GM12878 (cell line): ENCODE results near the gene ARHGEF25. TPM values are rescaled to one million over a fixed set of nuclear protein-coding genes. Genes with fewer than 3 reads are reported as not detected.

Experiments used
- ATAC-seq: fragments of 200-7000 bp; cut with Tn5 transposase; 3 replicates; pipeline ENCODE4 v1.9.1; 2020; ENCODE audit warnings: mild to moderate bottlenecking, moderate library complexity
- BruUV-seq: library from RNA; stranded (reverse); fragments of 400-500 nt; replicated peaks from 2 replicates; lab custom pipeline; 2021; lab: Mats Ljungman, UMichigan
- CTCF ChIA-PET: fragments of 300-600 bp; sonication (Branson Sonifier 250); formaldehyde crosslinking; extraction: SDS; loops from one replicate; lab custom pipeline; 2021; ENCODE audit warnings: inconsistent platforms; lab: Yijun Ruan, JAX
- POLR2A ChIA-PET: fragments of 350-600 bp; formaldehyde crosslinking; extraction: SDS; loops from one replicate; lab custom pipeline; 2021; ENCODE audit warnings: inconsistent platforms; lab: Charles Lee
- RAD21 ChIA-PET: fragments of 300-600 bp; sonication (Branson Sonifier 250); formaldehyde crosslinking; loops from one replicate; lab custom pipeline; 2023; ENCODE audit warnings: antibody characterized with exemption; ENCODE audit not compliant: unreplicated experiment; lab: Charles Lee
- SMC1A ChIA-PET: fragments of 300-600 bp; sonication (Branson Sonifier 250); formaldehyde crosslinking; loops from one replicate; lab custom pipeline; 2023; ENCODE audit not compliant: unreplicated experiment, uncharacterized antibody; lab: Charles Lee
- DNase-seq: peaks from one replicate; pipeline ENCODE4 v3.0.0-alpha.2; 2011; ENCODE audit warnings: low read depth, low spot score
- FAIRE-seq: peaks from 3 replicates; lab custom pipeline; 2011; peaks lifted over from hg19 to GRCh38; lab: Jason Lieb, UNC
- H2AFZ ChIP-seq: 2 replicates; pipeline ENCODE4 v1.6.0; 2011; ENCODE audit warnings: low read depth, low read length, control low read depth; ENCODE audit not compliant: control insufficient read depth
- H3K27ac ChIP-seq: 2 replicates; pipeline ENCODE4 v1.5.1; 2011; ENCODE audit warnings: control low read depth; ENCODE audit not compliant: control insufficient read depth, insufficient read depth
- H3K27me3 ChIP-seq, 2 experiments: replicated peaks in 1 of 2; 2 replicates each; pipeline versions ENCODE4 v1.6.0 to v1.6.1; 2011; ENCODE audit warnings: low read length in 1 of 2; ENCODE audit not compliant: control insufficient read depth in 2 of 2, insufficient read depth in 2 of 2
- H3K36me3 ChIP-seq, 2 experiments: 2 replicates each; pipeline ENCODE4 v1.5.1; 2011; ENCODE audit warnings: low read length in 1 of 2; ENCODE audit not compliant: control insufficient read depth in 2 of 2, insufficient read depth in 2 of 2
- H3K4me1 ChIP-seq: 2 replicates; pipeline ENCODE4 v1.6.1; 2011; ENCODE audit warnings: mild to moderate bottlenecking, low read length, moderate library complexity, mixed read lengths; ENCODE audit not compliant: control insufficient read depth, insufficient read depth
- H3K4me2 ChIP-seq: 2 replicates; pipeline ENCODE4 v1.6.0; 2011; ENCODE audit warnings: control low read depth; ENCODE audit not compliant: control insufficient read depth, insufficient read depth
- H3K4me3 ChIP-seq: fragments of 200-600 bp; sonication (generic); 2 replicates; pipeline ENCODE4 v1.5.1; 2016
- H3K79me2 ChIP-seq: 2 replicates; pipeline ENCODE4 v1.6.0; 2011; ENCODE audit warnings: low read length; ENCODE audit not compliant: control insufficient read depth, insufficient read depth
- H3K9ac ChIP-seq: 2 replicates; pipeline ENCODE4 v1.8.0; 2011; ENCODE audit warnings: low read length, control low read depth, mixed read lengths; ENCODE audit not compliant: control insufficient read depth, insufficient read depth
- H3K9me3 ChIP-seq: replicated peaks from 3 replicates; pipeline ENCODE4 v1.5.1; 2011; ENCODE audit warnings: mild to moderate bottlenecking, low read length; ENCODE audit not compliant: control insufficient read depth, insufficient read depth
- H4K20me1 ChIP-seq: 2 replicates; pipeline ENCODE4 v1.6.0; 2011; ENCODE audit not compliant: control insufficient read depth, insufficient read depth
- IRF4 ChIP-seq: IDR thresholded peaks from 2 replicates; pipeline ENCODE4 v1.6.1; 2011; ENCODE audit warnings: low read depth, low read length
- RELA ChIP-seq: fragments of 450-650 bp; IDR thresholded peaks from 2 replicates; pipeline ENCODE4 v1.8.0; 2014; ENCODE audit warnings: borderline replicate concordance; ENCODE audit not compliant: partially characterized antibody
- SMAD5 ChIP-seq: IDR thresholded peaks from 2 replicates; pipeline ENCODE4 v1.6.1; 2016; ENCODE audit warnings: antibody characterized with exemption, low read depth
- SUZ12 ChIP-seq: fragments of 200-600 bp; sonication (generic); IDR thresholded peaks from one replicate; pipeline ENCODE4 v1.6.1; 2018; ENCODE audit warnings: antibody characterized with exemption, mild to moderate bottlenecking; ENCODE audit not compliant: unreplicated experiment
- ZNF622 ChIP-seq: fragments of 450-650 bp; IDR thresholded peaks from 2 replicates; pipeline ENCODE4 v1.6.1; 2017; ENCODE audit warnings: mild to moderate bottlenecking, inconsistent platforms
- WGBS: methylation state at CpG from one replicate; pipeline ENCODE4 v1.1.6; 2016; ENCODE audit warnings: low lambda C conversion rate; ENCODE audit not compliant: insufficient replicate concordance, insufficient coverage; ENCODE audit errors: missing lambda C conversion rate; 5-methylcytosine and 5-hydroxymethylcytosine counted together
- in situ Hi-C: fragments of 300-500 bp; cut with MboI; formaldehyde crosslinking; loops from 9 replicates; pipeline ENCODE4 v1.14.3; 2018; ENCODE audit warnings: mixed read lengths
- intact Hi-C: fragments of 100-400 bp; cut with micrococcal nuclease; formaldehyde crosslinking; loops from one replicate; pipeline ENCODE4 v1.14.2; 2022; ENCODE audit not compliant: unreplicated experiment
- polyA plus RNA-seq, 11 experiments: library from polyadenylated mRNA; depleted of rRNA in 4 of 11; unstranded in 6 of 11; stranded (reverse) in 5 of 11; fragments of >200 nt; fragmentation: Nextera tagmentation in 4 of 11; fragmentation: Illumina TruSeq in 1 of 11; extraction: Ambion mirVana in 4 of 11; extraction: Trizol in 1 of 11; gene quantifications; 1 replicate in 1 of 11; 2 replicates in 10 of 11; pipeline versions ENCODE4 v1.2.1 to v1.2.3, GENCODE V29; 2011 to 2016; ENCODE audit warnings: inconsistent platforms in 2 of 11, missing spikeins in 2 of 11, low read depth in 1 of 11
- total RNA-seq, 4 experiments: library from RNA; depleted of rRNA in 3 of 4; stranded (reverse); fragments of >200 nt in 3 of 4; fragmentation: Illumina TruSeq in 1 of 4; extraction: Trizol in 1 of 4; gene quantifications; 2 replicates each; pipeline versions ENCODE4 v1.2.1 to v1.2.3, GENCODE V29; 2013 to 2021
- TF ChIP-seq, protein P1 (sequence below): IDR thresholded peaks from 2 replicates; pipeline ENCODE4 v1.6.1; 2012; ENCODE audit warnings: mild to moderate bottlenecking, low read depth, low read length
- TF ChIP-seq, protein P2 (sequence below): IDR thresholded peaks from 2 replicates; pipeline ENCODE4 v1.6.1; 2012; ENCODE audit warnings: low read depth, low read length, improper control_type of control experiment

The ARHGEF25 gene
- total and polyA plus RNA-seq, 10 of the 15 experiments (the other 5 are each of a cell fraction or from before 2014, with no cell fraction given) = 0.08 to 4.5 (median 1.2) TPM; not detected in 3

DNA sequence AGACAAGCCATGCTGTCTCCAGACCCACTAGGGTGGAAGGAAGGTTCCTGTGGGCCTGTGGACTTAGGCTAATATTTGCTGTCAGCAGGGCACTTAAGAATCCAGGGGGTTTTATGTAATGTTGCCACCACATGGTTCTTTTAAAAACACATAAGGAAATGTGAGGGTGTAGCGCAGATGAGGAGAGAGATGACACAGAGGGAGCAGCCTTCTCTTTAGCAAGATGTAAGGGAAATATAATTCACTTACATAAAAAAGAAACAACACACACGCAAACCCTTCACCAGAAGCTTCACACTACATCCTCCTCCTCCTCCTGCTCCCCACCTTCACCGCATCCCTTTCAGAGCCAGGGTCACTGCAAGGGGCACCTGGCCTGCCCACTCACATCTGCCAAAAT lies 25.1 kb upstream of the ARHGEF25 start:
- peaks cover under 1% of the 10 kb centered on the region; the same call in 1 of the 2 replicates for H3K79me2 ChIP-seq
- ChIA-PET CTCF (interaction anchor here (1.2 to 7.8 kb wide), 9 partner anchors 10 to 155 kb away, joined by 5 to 119 read pairs (median 22); partner anchors contain the start of genes B4GALNT1 and GLI1), POLR2A (no interaction called here)

More for the DNA sequence above, 25.1 kb upstream of the ARHGEF25 start:
- RAD21 ChIA-PET = interaction anchor here (1.0 to 5.3 kb wide), 3 partner anchors 10 to 36 kb away, joined by 3 to 28 read pairs (median 3); no protein-coding TSS in a partner anchor
- H3K27ac ChIP-seq = no peak overlapping the region
- no peak overlapping the region for H3K4me2 ChIP-seq
- BruUV-seq = no TSS peak
- intact Hi-C loops (loop anchor here (10.0 kb wide), 1 partner anchor 319 kb away; no protein-coding TSS in a partner anchor), in situ Hi-C loops (no loop called here)
- no peak for ATAC-seq
- no peak overlapping the region for H2AFZ ChIP-seq
- SMC1A ChIA-PET = interaction anchor here (1.1 to 3.6 kb wide), 4 partner anchors 8 to 52 kb away, joined by 3 to 15 read pairs (median 5); no protein-coding TSS in a partner anchor
- no peak for TF ChIP-seq IRF4
- TF ChIP-seq, protein P1, sequence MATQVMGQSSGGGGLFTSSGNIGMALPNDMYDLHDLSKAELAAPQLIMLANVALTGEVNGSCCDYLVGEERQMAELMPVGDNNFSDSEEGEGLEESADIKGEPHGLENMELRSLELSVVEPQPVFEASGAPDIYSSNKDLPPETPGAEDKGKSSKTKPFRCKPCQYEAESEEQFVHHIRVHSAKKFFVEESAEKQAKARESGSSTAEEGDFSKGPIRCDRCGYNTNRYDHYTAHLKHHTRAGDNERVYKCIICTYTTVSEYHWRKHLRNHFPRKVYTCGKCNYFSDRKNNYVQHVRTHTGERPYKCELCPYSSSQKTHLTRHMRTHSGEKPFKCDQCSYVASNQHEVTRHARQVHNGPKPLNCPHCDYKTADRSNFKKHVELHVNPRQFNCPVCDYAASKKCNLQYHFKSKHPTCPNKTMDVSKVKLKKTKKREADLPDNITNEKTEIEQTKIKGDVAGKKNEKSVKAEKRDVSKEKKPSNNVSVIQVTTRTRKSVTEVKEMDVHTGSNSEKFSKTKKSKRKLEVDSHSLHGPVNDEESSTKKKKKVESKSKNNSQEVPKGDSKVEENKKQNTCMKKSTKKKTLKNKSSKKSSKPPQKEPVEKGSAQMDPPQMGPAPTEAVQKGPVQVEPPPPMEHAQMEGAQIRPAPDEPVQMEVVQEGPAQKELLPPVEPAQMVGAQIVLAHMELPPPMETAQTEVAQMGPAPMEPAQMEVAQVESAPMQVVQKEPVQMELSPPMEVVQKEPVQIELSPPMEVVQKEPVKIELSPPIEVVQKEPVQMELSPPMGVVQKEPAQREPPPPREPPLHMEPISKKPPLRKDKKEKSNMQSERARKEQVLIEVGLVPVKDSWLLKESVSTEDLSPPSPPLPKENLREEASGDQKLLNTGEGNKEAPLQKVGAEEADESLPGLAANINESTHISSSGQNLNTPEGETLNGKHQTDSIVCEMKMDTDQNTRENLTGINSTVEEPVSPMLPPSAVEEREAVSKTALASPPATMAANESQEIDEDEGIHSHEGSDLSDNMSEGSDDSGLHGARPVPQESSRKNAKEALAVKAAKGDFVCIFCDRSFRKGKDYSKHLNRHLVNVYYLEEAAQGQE = no peak
- no peak for TF ChIP-seq ZNF622
- TF ChIP-seq RELA = no peak
- no peak for TF ChIP-seq SUZ12
- no peak for TF ChIP-seq SMAD5
- TF ChIP-seq, protein P2, sequence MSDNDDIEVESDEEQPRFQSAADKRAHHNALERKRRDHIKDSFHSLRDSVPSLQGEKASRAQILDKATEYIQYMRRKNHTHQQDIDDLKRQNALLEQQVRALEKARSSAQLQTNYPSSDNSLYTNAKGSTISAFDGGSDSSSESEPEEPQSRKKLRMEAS = no peak
- H3K4me1 ChIP-seq = no peaks in the 10 kb centered on the region
- no peaks in the 10 kb centered on the region for H3K27me3 ChIP-seq
- 53% methylated on average over 3 of the region's 3 CpGs for WGBS
- H3K9me3 ChIP-seq = no peaks in the 10 kb centered on the region
- H3K36me3 ChIP-seq = no peaks in the 10 kb centered on the region
- no peak overlapping the region for H3K4me3 ChIP-seq
- no peaks in the 10 kb centered on the region for H4K20me1 ChIP-seq
- no peak for DNase-seq
- no peak for FAIRE-seq
- H3K9ac ChIP-seq = no peak overlapping the region
